Upper lobe of left lung (tissue), 6 donors: ENCODE measurements around the gene PLXNA4. TPM values are rescaled to one million over a fixed set of nuclear protein-coding genes. Genes with fewer than 3 reads are reported as not detected.

Experiments
- ATAC-seq, 2 donors: fragments of 200-7000 bp; cut with Tn5 transposase; one replicate each; pipeline ENCODE4 v1.9.1; 2022; ENCODE audit warnings: mild to moderate bottlenecking in 2 of 2, moderate library complexity in 2 of 2; ENCODE audit not compliant: low FRiP score in 2 of 2
- DNase-seq, 2 donors: peaks; one replicate each; pipeline ENCODE4 v3.0.0-alpha.2; 2019 to 2020
- H3K27ac ChIP-seq, 4 donors: fragments of 200-600 bp; sonication (generic); one replicate each; pipeline ENCODE4 v1.5.1; 2016 to 2019
- H3K27me3 ChIP-seq, 4 donors: fragments of 200-600 bp; sonication (generic); one replicate each; pipeline ENCODE4 v1.5.1; 2017 to 2019
- H3K36me3 ChIP-seq, 4 donors: fragments of 200-600 bp; sonication (generic); one replicate each; pipeline ENCODE4 v1.5.1; 2016 to 2019
- H3K4me1 ChIP-seq, 4 donors: fragments of 200-600 bp; sonication (generic); one replicate each; pipeline ENCODE4 v1.5.1; 2018 to 2019
- H3K4me3 ChIP-seq, 4 donors: fragments of 200-600 bp; sonication (generic); one replicate each; pipeline ENCODE4 v1.5.1; 2017 to 2019; ENCODE audit warnings: mild to moderate bottlenecking in 2 of 4, moderate library complexity in 1 of 4
- H3K9me3 ChIP-seq, 4 donors: fragments of 200-600 bp; sonication (generic); one replicate each; pipeline ENCODE4 v1.5.1; 2018 to 2019
- CTCF ChIP-seq, 6 experiments: fragments of 450-650 bp in 4 of 6; fragments of 200-600 bp in 2 of 6; sonication (generic) in 2 of 6; IDR thresholded peaks; one replicate each; pipeline ENCODE4 v1.5.1; 2016 to 2019; ENCODE audit warnings: antibody characterized with exemption in 6 of 6
- EP300 ChIP-seq, 4 donors: sonication (generic); formaldehyde crosslinking; IDR thresholded peaks; one replicate each; pipeline ENCODE4 v1.5.1; 2017; ENCODE audit warnings: antibody characterized with exemption in 4 of 4, control low read depth in 2 of 4
- POLR2A ChIP-seq, 4 donors: fragments of 450-650 bp; IDR thresholded peaks; one replicate each; pipeline ENCODE4 v1.5.1; 2016 to 2017; ENCODE audit warnings: antibody characterized with exemption in 4 of 4, mild to moderate bottlenecking in 2 of 4
- POLR2AphosphoS5 ChIP-seq, 2 donors: sonication (generic); formaldehyde crosslinking; IDR thresholded peaks; one replicate each; pipeline ENCODE4 v1.5.1; 2017; ENCODE audit warnings: antibody characterized with exemption in 2 of 2
- WGBS, 2 donors: methylation state at CpG; one replicate each; pipeline ENCODE4 v1.1.5; 2017 to 2018; 5-methylcytosine and 5-hydroxymethylcytosine counted together
- total RNA-seq, 6 donors: library from RNA; depleted of rRNA in 4 of 6; stranded (reverse); fragments of >200 nt in 4 of 6; gene quantifications; one replicate each; pipeline versions ENCODE4 v1.1.0 to v1.2.1, GENCODE V29; 2016 to 2021
- donor health status: DM: no; HTN: no; CAD: no; lungs with moderate emphysema.
- donor health status: DM: no; HTN: yes; CAD: no; lungs with severe emphysema.

The PLXNA4 gene
- total RNA-seq, 6 donors from 2014 or later, result 1.1 to 5.9 (median 2.6) TPM

- no peaks in the 10 kb centered on the region for H3K27me3 ChIP-seq
- H3K27ac ChIP-seq, result no peak overlapping the region
- no peaks in the 10 kb centered on the region for H3K9me3 ChIP-seq
- no peak for ATAC-seq
- H3K36me3 ChIP-seq, result no peaks in the 10 kb centered on the region
- TF ChIP-seq EP300 (IDR thresholded peaks at IDR 0.05) (no peak), POLR2A (IDR thresholded peaks at IDR 0.05) (no peak), POLR2AphosphoS5 (IDR thresholded peaks at IDR 0.05) (no peak), CTCF (IDR thresholded peaks at IDR 0.05) (no peak)
- no peak for DNase-seq
- H3K4me1 ChIP-seq, result peaks cover 3 to 12% (median 6%) of the 10 kb centered on the region in 4 donors
- H3K4me3 ChIP-seq, result no peak overlapping the region
- 85 to 91% methylated on average over 4 of the region's 4 CpGs for WGBS, 2 donors
Measured at GRCh38 chr7:132415259-132415658, 161.0 kb downstream of the PLXNA4 start.

- no peak for ATAC-seq
- H3K27ac ChIP-seq, result no peak overlapping the region
- DNase-seq, result no peak
- no peaks in the 10 kb centered on the region for H3K36me3 ChIP-seq
- WGBS, 2 donors, result 87 to 92% methylated on average over 6 of the region's 6 CpGs
- no peaks in the 10 kb centered on the region for H3K27me3 ChIP-seq
- H3K4me3 ChIP-seq, result no peak overlapping the region
- H3K4me1 ChIP-seq, result peaks cover 3 to 8% (median 6%) of the 10 kb centered on the region in 4 donors
- TF ChIP-seq CTCF (IDR thresholded peaks at IDR 0.05), result no peak
- no peak for TF ChIP-seq POLR2AphosphoS5 (IDR thresholded peaks at IDR 0.05)
- TF ChIP-seq EP300 (IDR thresholded peaks at IDR 0.05), result no peak
- no peak for TF ChIP-seq POLR2A (IDR thresholded peaks at IDR 0.05)
- H3K9me3 ChIP-seq, result no peaks in the 10 kb centered on the region
Measured at GRCh38 chr7:132414857-132415256, 161.4 kb downstream of the PLXNA4 start.

- no peak overlapping the region for H3K4me3 ChIP-seq
- H3K9me3 ChIP-seq, result no peaks in the 10 kb centered on the region
- peaks cover 0 to 5% (median 2%) of the 10 kb centered on the region in 4 donors for H3K4me1 ChIP-seq
- no peaks in the 10 kb centered on the region for H3K27me3 ChIP-seq
- ATAC-seq (no peak), DNase-seq (no peak)
- 47 to 53% methylated on average over 5 of the region's 5 CpGs for WGBS, 2 donors
- H3K36me3 ChIP-seq, result no peaks in the 10 kb centered on the region
- no peak overlapping the region for H3K27ac ChIP-seq
- TF ChIP-seq EP300 (IDR thresholded peaks at IDR 0.05), result no peak
- TF ChIP-seq POLR2AphosphoS5 (IDR thresholded peaks at IDR 0.05), result no peak
- TF ChIP-seq CTCF (IDR thresholded peaks at IDR 0.05), result no peak
- TF ChIP-seq POLR2A (IDR thresholded peaks at IDR 0.05), result no peak
Measured at GRCh38 chr7:132412435-132412834, 163.8 kb downstream of the PLXNA4 start.

GRCh38 chr7:132410861-132411541, 165.3 kb downstream of the PLXNA4 start:
- 79 to 81% methylated on average over 11 of the region's 11 CpGs for WGBS, 2 donors
- TF ChIP-seq EP300 (IDR thresholded peaks at IDR 0.05) (no peak), CTCF (IDR thresholded peaks at IDR 0.05) (no peak), POLR2A (IDR thresholded peaks at IDR 0.05) (no peak), POLR2AphosphoS5 (IDR thresholded peaks at IDR 0.05) (no peak)
- H3K27ac ChIP-seq, result no peak overlapping the region
- no peak overlapping the region for H3K4me3 ChIP-seq
- peaks cover 0 to 5% (median 2%) of the 10 kb centered on the region in 4 donors for H3K4me1 ChIP-seq
- H3K9me3 ChIP-seq, result no peaks in the 10 kb centered on the region
- ATAC-seq (no peak), DNase-seq (no peak)
- no peaks in the 10 kb centered on the region for H3K36me3 ChIP-seq
- no peaks in the 10 kb centered on the region for H3K27me3 ChIP-seq

- no peak overlapping the region for H3K27ac ChIP-seq
- H3K27me3 ChIP-seq, result no peaks in the 10 kb centered on the region
- 23 to 24% methylated on average over 7 of the region's 7 CpGs for WGBS, 2 donors
- H3K36me3 ChIP-seq, result no peaks in the 10 kb centered on the region
- TF ChIP-seq POLR2AphosphoS5 (IDR thresholded peaks at IDR 0.05) (peak in 1 of 2 donors; percentile 48), EP300 (IDR thresholded peaks at IDR 0.05) (no peak)
- no peaks in the 10 kb centered on the region for H3K9me3 ChIP-seq
- peaks cover 0 to 5% (median 2%) of the 10 kb centered on the region in 4 donors for H3K4me1 ChIP-seq
- peak; percentile 41 to 49 for ATAC-seq
- no peak for DNase-seq
- H3K4me3 ChIP-seq, result no peak overlapping the region
Measured at GRCh38 chr7:132410385-132410784, 165.9 kb downstream of the PLXNA4 start.
